Transverse colon (tissue), 4 donors: ENCODE data around the gene CDC42EP3.

Source experiments
- EP300 ChIP-seq: sonication (generic); formaldehyde crosslinking; IDR thresholded peaks from one replicate; pipeline ENCODE4 v1.6.1; 2017; ENCODE audit warnings: antibody characterized with exemption, low read depth
- POLR2A ChIP-seq: fragments of 450-650 bp; IDR thresholded peaks from one replicate; pipeline ENCODE4 v1.6.1; 2016; ENCODE audit warnings: antibody characterized with exemption, mild to moderate bottlenecking, moderate library complexity
- POLR2AphosphoS5 ChIP-seq, 3 donors: sonication (generic); formaldehyde crosslinking; IDR thresholded peaks; one replicate each; pipeline ENCODE4 v1.6.1; 2016; ENCODE audit warnings: antibody characterized with exemption in 3 of 3
- TF ChIP-seq, protein P1 (sequence below), 5 experiments: fragments of 200-600 bp in 3 of 5; fragments of 450-650 bp in 2 of 5; sonication (generic) in 3 of 5; IDR thresholded peaks; 1 replicate in 2 of 5; 2 replicates in 3 of 5; pipeline ENCODE4 v1.5.1; 2016 to 2017; ENCODE audit warnings: antibody characterized with exemption in 5 of 5, inconsistent platforms in 3 of 5, mild to moderate bottlenecking in 2 of 5, moderate library complexity in 1 of 5

DNA sequence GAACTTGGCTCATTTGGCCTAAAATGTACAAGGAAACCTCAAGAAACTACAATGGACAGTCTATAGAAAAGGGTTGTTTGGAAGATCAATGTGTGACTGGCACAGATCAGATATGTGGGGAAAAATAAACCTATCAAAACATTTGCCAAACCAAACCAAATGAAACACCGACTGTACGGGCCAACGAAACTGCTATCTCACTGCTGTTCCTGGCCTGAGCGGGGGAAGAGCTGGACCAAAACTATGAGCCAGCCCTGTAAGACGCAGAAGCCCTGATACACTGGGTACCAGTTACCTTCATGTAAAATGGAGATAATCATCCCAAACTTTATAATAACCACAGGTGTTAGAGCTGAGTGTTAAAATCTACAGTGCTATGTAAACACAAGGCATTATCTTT is 11.7 kb downstream of the CDC42EP3 start:
- TF ChIP-seq, protein P1, sequence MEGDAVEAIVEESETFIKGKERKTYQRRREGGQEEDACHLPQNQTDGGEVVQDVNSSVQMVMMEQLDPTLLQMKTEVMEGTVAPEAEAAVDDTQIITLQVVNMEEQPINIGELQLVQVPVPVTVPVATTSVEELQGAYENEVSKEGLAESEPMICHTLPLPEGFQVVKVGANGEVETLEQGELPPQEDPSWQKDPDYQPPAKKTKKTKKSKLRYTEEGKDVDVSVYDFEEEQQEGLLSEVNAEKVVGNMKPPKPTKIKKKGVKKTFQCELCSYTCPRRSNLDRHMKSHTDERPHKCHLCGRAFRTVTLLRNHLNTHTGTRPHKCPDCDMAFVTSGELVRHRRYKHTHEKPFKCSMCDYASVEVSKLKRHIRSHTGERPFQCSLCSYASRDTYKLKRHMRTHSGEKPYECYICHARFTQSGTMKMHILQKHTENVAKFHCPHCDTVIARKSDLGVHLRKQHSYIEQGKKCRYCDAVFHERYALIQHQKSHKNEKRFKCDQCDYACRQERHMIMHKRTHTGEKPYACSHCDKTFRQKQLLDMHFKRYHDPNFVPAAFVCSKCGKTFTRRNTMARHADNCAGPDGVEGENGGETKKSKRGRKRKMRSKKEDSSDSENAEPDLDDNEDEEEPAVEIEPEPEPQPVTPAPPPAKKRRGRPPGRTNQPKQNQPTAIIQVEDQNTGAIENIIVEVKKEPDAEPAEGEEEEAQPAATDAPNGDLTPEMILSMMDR (IDR thresholded peaks at IDR 0.05), result no peak
- no peak for TF ChIP-seq POLR2A
- no peak for TF ChIP-seq POLR2AphosphoS5 (IDR thresholded peaks at IDR 0.05)
- no peak for TF ChIP-seq EP300
